IMR-90 (cell line): ENCODE measurements around the gene NR6A1. TPM values are rescaled to one million over a fixed set of nuclear protein-coding genes. Genes with fewer than 3 reads are reported as not detected.

ENCODE experiments used
- ATAC-seq: fragments of 200-7000 bp; cut with Tn5 transposase; 2 replicates; pipeline ENCODE4 v1.9.1; 2020; ENCODE audit warnings: low read depth, mild to moderate bottlenecking, moderate library complexity
- BruUV-seq: library from RNA; stranded (reverse); fragments of 400-500 nt; replicated peaks from 2 replicates; lab custom pipeline; 2021; lab: Mats Ljungman, UMichigan
- CTCF ChIA-PET: fragments of 300-600 bp; formaldehyde crosslinking; extraction: SDS; loops from one replicate; lab custom pipeline; 2021; ENCODE audit warnings: antibody characterized with exemption; lab: Yijun Ruan, JAX
- POLR2A ChIA-PET: fragments of 300-600 bp; sonication (Branson Sonifier 250); formaldehyde crosslinking; loops from one replicate; lab custom pipeline; 2022; ENCODE audit warnings: antibody characterized with exemption; ENCODE audit not compliant: unreplicated experiment; lab: Charles Lee
- DNase-seq: peaks from one replicate; pipeline ENCODE4 v3.0.0; 2013
- H2AFZ ChIP-seq: replicated peaks from 2 replicates; pipeline ENCODE3; 2013; ENCODE audit warnings: low read length, mild to moderate bottlenecking; ENCODE audit not compliant: poor library complexity
- H2AK5ac ChIP-seq: 2 replicates; pipeline ENCODE4 v1.6.1; 2013; ENCODE audit warnings: low read depth, low read length, inconsistent platforms
- H2AK9ac ChIP-seq: replicated peaks from 2 replicates; pipeline ENCODE3; 2013; ENCODE audit warnings: mild to moderate bottlenecking, low read depth, low read length, moderate library complexity; ENCODE audit not compliant: poor library complexity
- H2BK120ac ChIP-seq: 2 replicates; pipeline ENCODE4 v1.6.1; 2013; ENCODE audit warnings: low read depth, low read length, inconsistent platforms
- H2BK15ac ChIP-seq: 3 replicates; pipeline ENCODE4 v1.6.1; 2013; ENCODE audit warnings: low read depth, low read length, inconsistent platforms
- H2BK20ac ChIP-seq: 2 replicates; pipeline ENCODE4 v1.6.1; 2013; ENCODE audit warnings: low read depth, mild to moderate bottlenecking, inconsistent platforms, low read length, moderate library complexity
- H2BK5ac ChIP-seq: 2 replicates; pipeline ENCODE4 v1.6.1; 2013; ENCODE audit warnings: mild to moderate bottlenecking, low read depth, low read length, inconsistent platforms; ENCODE audit not compliant: poor library complexity, severe bottlenecking
- H3K14ac ChIP-seq: replicated peaks from 2 replicates; pipeline ENCODE4 v1.6.1; 2013; ENCODE audit warnings: low read depth, low read length, inconsistent platforms
- H3K18ac ChIP-seq: 2 replicates; pipeline ENCODE4 v1.6.1; 2013; ENCODE audit warnings: low read depth, low read length, control low read depth
- H3K23ac ChIP-seq: 2 replicates; pipeline ENCODE4 v1.6.1; 2013; ENCODE audit warnings: low read depth, low read length, inconsistent platforms
- H3K27ac ChIP-seq: 2 replicates; pipeline ENCODE4 v1.5.1; 2013; ENCODE audit warnings: mild to moderate bottlenecking, control low read depth, low read length; ENCODE audit not compliant: insufficient read depth
- H3K27me3 ChIP-seq: 2 replicates; pipeline ENCODE4 v1.6.1; 2013; ENCODE audit warnings: low read length; ENCODE audit not compliant: control insufficient read depth, insufficient read depth
- H3K36me3 ChIP-seq: 2 replicates; pipeline ENCODE4 v1.6.1; 2013; ENCODE audit warnings: low read length, mixed read lengths; ENCODE audit not compliant: control insufficient read depth, insufficient read depth
- H3K4ac ChIP-seq: 2 replicates; pipeline ENCODE4 v1.6.1; 2013; ENCODE audit warnings: low read depth, low read length, inconsistent platforms
- H3K4me1 ChIP-seq: 2 replicates; pipeline ENCODE4 v1.6.1; 2013; ENCODE audit warnings: low read length, mixed read lengths; ENCODE audit not compliant: control insufficient read depth, insufficient read depth
- H3K4me2 ChIP-seq: 2 replicates; pipeline ENCODE4 v1.6.1; 2013; ENCODE audit warnings: low read depth, mild to moderate bottlenecking, control low read depth, low read length, moderate library complexity
- H3K4me3 ChIP-seq: 2 replicates; pipeline ENCODE4 v1.5.1; 2013; ENCODE audit warnings: low read depth, mild to moderate bottlenecking, control low read depth, low read length, moderate library complexity; ENCODE audit not compliant: insufficient read depth
- H3K56ac ChIP-seq: 2 replicates; pipeline ENCODE4 v1.6.1; 2013; ENCODE audit warnings: low read length, inconsistent platforms; ENCODE audit not compliant: insufficient read depth; ENCODE audit errors: extremely low read depth
- H3K79me1 ChIP-seq, 2 experiments: 2 replicates each; pipeline ENCODE4 v1.6.1; 2013; ENCODE audit warnings: low read length in 2 of 2, inconsistent platforms in 1 of 2, low read depth in 1 of 2
- H3K9ac ChIP-seq: 2 replicates; pipeline ENCODE4 v1.6.1; 2013; ENCODE audit warnings: low read depth, low read length, control low read depth
- H3K9me1 ChIP-seq: 2 replicates; pipeline ENCODE4 v1.6.1; 2013; ENCODE audit warnings: low read length, inconsistent platforms; ENCODE audit not compliant: insufficient read depth
- H3K9me3 ChIP-seq: 2 replicates; pipeline ENCODE4 v1.6.1; 2013; ENCODE audit warnings: low read length; ENCODE audit not compliant: control insufficient read depth, insufficient read depth
- H4K20me1 ChIP-seq: 2 replicates; pipeline ENCODE4 v1.6.1; 2013; ENCODE audit warnings: low read length, inconsistent platforms; ENCODE audit not compliant: insufficient read depth
- H4K5ac ChIP-seq: 2 replicates; pipeline ENCODE4 v1.6.1; 2013; ENCODE audit warnings: mild to moderate bottlenecking, low read depth, low read length, control low read depth
- H4K8ac ChIP-seq, 2 experiments: 2 replicates each; pipeline ENCODE4 v1.6.1; 2013; ENCODE audit warnings: low read depth in 2 of 2, low read length in 2 of 2, control low read depth in 1 of 2, inconsistent platforms in 1 of 2
- H4K91ac ChIP-seq: 2 replicates; pipeline ENCODE4 v1.6.1; 2013; ENCODE audit warnings: low read depth, low read length, inconsistent platforms; ENCODE audit not compliant: insufficient read depth
- CEBPB ChIP-seq: IDR thresholded peaks from 2 replicates; pipeline ENCODE4 v1.6.1; 2012; ENCODE audit warnings: low read depth, low read length, improper control_type of control experiment
- CHD1 ChIP-seq: IDR thresholded peaks from 2 replicates; pipeline ENCODE4 v1.6.1; 2012; ENCODE audit warnings: low read depth, low read length, improper control_type of control experiment
- MAZ ChIP-seq: IDR thresholded peaks from 2 replicates; pipeline ENCODE4 v1.6.1; 2012; ENCODE audit warnings: low read depth, mild to moderate bottlenecking, low read length, improper control_type of control experiment, moderate library complexity, borderline replicate concordance
- MXI1 ChIP-seq: IDR thresholded peaks from 2 replicates; pipeline ENCODE4 v1.6.1; 2012; ENCODE audit warnings: low read depth, mild to moderate bottlenecking, low read length, moderate library complexity, borderline replicate concordance
- NFE2L2 ChIP-seq: fragments of 150-350 bp; IDR thresholded peaks from 2 replicates; pipeline ENCODE4 v1.6.1; 2016; ENCODE audit warnings: low read depth, mild to moderate bottlenecking, low read length
- POLR2A ChIP-seq: IDR thresholded peaks from 2 replicates; pipeline ENCODE4 v1.6.1; 2012; ENCODE audit warnings: mild to moderate bottlenecking, low read depth, low read length
- RCOR1 ChIP-seq: IDR thresholded peaks from 2 replicates; pipeline ENCODE4 v1.6.1; 2012; ENCODE audit warnings: mild to moderate bottlenecking, low read length, improper control_type of control experiment; ENCODE audit not compliant: insufficient replicate concordance
- RFX5 ChIP-seq: IDR thresholded peaks from 2 replicates; pipeline ENCODE4 v1.8.0; 2012; ENCODE audit warnings: low read depth, mild to moderate bottlenecking, low read length, moderate library complexity
- SMC3 ChIP-seq: fragments of 150-350 bp; IDR thresholded peaks from 2 replicates; pipeline ENCODE4 v1.6.1; 2016; ENCODE audit warnings: low read depth, mild to moderate bottlenecking, antibody characterized with exemption, low read length, moderate library complexity
- USF2 ChIP-seq: fragments of 150-350 bp; IDR thresholded peaks from 2 replicates; pipeline ENCODE4 v1.6.1; 2017; ENCODE audit warnings: mild to moderate bottlenecking, antibody characterized with exemption, low read length, low read depth
- WGBS, 2 experiments: methylation state at CpG; one replicate each; pipeline versions ENCODE4 v1.1.5 to v1.1.7; 2013; ENCODE audit warnings: missing lambda C conversion rate in 2 of 2; ENCODE audit not compliant: insufficient read length in 1 of 2; ENCODE audit errors: extremely low coverage in 2 of 2; 5-methylcytosine and 5-hydroxymethylcytosine counted together
- dilution Hi-C: fragments of 300-500 bp; cut with HindIII; formaldehyde crosslinking; loops from one replicate; pipeline ENCODE4 v1.14.3; 2018; ENCODE audit warnings: low sequenced_read_pairs; ENCODE audit not compliant: unreplicated experiment
- in situ Hi-C: fragments of 300-500 bp; cut with MboI; formaldehyde crosslinking; loops from 3 replicates; pipeline ENCODE4 v1.14.3; 2019; ENCODE audit warnings: low sequenced_read_pairs, inconsistent platforms, mixed read lengths
- intact Hi-C: fragments of 100-400 bp; cut with micrococcal nuclease; formaldehyde crosslinking; loops from 2 replicates; pipeline ENCODE4 v1.10.0; 2022
- polyA plus RNA-seq, 3 experiments: library from polyadenylated mRNA; depleted of rRNA; stranded (reverse); fragments of >200 nt; gene quantifications; 2 replicates each; pipeline ENCODE4 v1.2.3, GENCODE V29; 2012; ENCODE audit warnings: low replicate concordance in 1 of 3
- total RNA-seq: library from RNA; depleted of rRNA; stranded (reverse); fragments of >200 nt; gene quantifications from 2 replicates; pipeline ENCODE4 v1.2.3, GENCODE V29; 2012

NR6A1 gene
- total and polyA plus RNA-seq, 2 of the 4 experiments (the other 2 are of a cell fraction) = 0.14 to 0.36 TPM

- intact Hi-C loops (no loop called here), in situ Hi-C loops (no loop called here), dilution Hi-C loops (no loop called here)
- Histone ChIP-seq H3K27ac (no peak overlapping the region), H4K8ac (no peak overlapping the region), H3K4me3 (no peak overlapping the region), H3K18ac (no peak overlapping the region), H3K79me1 (no peaks in the 10 kb centered on the region), H2BK120ac (no peak overlapping the region), H3K36me3 (no peaks in the 10 kb centered on the region), H3K9me1 (no peaks in the 10 kb centered on the region), H3K9me3 (peaks cover 6% of the 10 kb centered on the region), H4K5ac (no peak overlapping the region), H3K4me2 (no peak overlapping the region), H2AK5ac (no peak overlapping the region), H3K4me1 (no peaks in the 10 kb centered on the region; the same call in 1 of the 2 replicates), H3K23ac (no peak overlapping the region), H2BK20ac (no peak overlapping the region), H2BK5ac (no peak overlapping the region), H2AFZ (peak overlapping the region; percentile 49), H3K14ac (no peak overlapping the region), H4K20me1 (peaks cover 3% of the 10 kb centered on the region; the same call in 1 of the 2 replicates), H4K91ac (no peak overlapping the region), H3K4ac (no peak overlapping the region), H3K56ac (no peak overlapping the region), H2AK9ac (peak overlapping the region; percentile 42), H2BK15ac (no peak overlapping the region), H3K27me3 (peaks cover 64% of the 10 kb centered on the region), H3K9ac (no peak overlapping the region)
- peak; percentile 9; the same call in 1 of the 2 replicates for ATAC-seq
- POLR2A ChIA-PET = no interaction called here
- no peak for DNase-seq
- no TSS peak for BruUV-seq
- WGBS, 2 experiments = 45% methylated on average over 19 of the region's 69 CpGs; no CpG with 5 or more reads in 1 of the 2 experiments
- CTCF ChIA-PET = no interaction called here
- no peak for TF ChIP-seq NFE2L2
- TF ChIP-seq SMC3 = no peak
- TF ChIP-seq CEBPB = no peak
- TF ChIP-seq CHD1 = no peak
- no peak for TF ChIP-seq POLR2A
- no peak for TF ChIP-seq MXI1
- TF ChIP-seq MAZ = no peak
- no peak for TF ChIP-seq RCOR1
- no peak for TF ChIP-seq RFX5
- no peak for TF ChIP-seq USF2
Measured at GRCh38 chr9:124505006-124505900, 265.9 kb downstream of the NR6A1 start.
